K562 (cell line): ENCODE data around the gene WDR70. TPM values are rescaled to one million over a fixed set of nuclear protein-coding genes. Genes with fewer than 3 reads are reported as not detected.
A peak's percentile ranks its signal among the peaks of the same experiment; 100 is the strongest.

ENCODE experiments used
- ATAC-seq: fragments of 200-7000 bp; cut with Tn5 transposase; 3 replicates; pipeline ENCODE4 v1.9.1; 2020; ENCODE audit warnings: moderate library complexity
- BruUV-seq: library from RNA; stranded (reverse); fragments of 400-500 nt; replicated peaks from 2 replicates; lab custom pipeline; 2021; lab: Mats Ljungman, UMichigan
- CTCF ChIA-PET: fragments of 300-600 bp; formaldehyde crosslinking; extraction: SDS; loops from one replicate; lab custom pipeline; 2021; ENCODE audit warnings: low intra/inter-chr PET ratio; lab: Yijun Ruan, JAX
- POLR2A ChIA-PET: fragments of 300-600, 350-650 bp; sonication (Branson Sonifier 250); formaldehyde crosslinking; extraction: SDS; loops from one replicate; lab custom pipeline; 2021; ENCODE audit warnings: antibody characterized with exemption, inconsistent platforms; lab: Yijun Ruan, JAX
- DNase-seq, 4 experiments: peaks; one replicate each; pipeline versions ENCODE4 v3.0.0 to v3.0.0-alpha.2; 2011 to 2018; ENCODE audit warnings: low spot score in 3 of 4, mixed read lengths in 3 of 4; ENCODE audit errors: extremely low read depth in 1 of 4
- FAIRE-seq: peaks from 2 replicates; lab custom pipeline; 2011; peaks lifted over from hg19 to GRCh38; lab: Jason Lieb, UNC
- H2AFZ ChIP-seq: 2 replicates; pipeline ENCODE4 v1.6.0; 2011; ENCODE audit warnings: low read depth, low read length, control low read depth, inconsistent platforms
- H3K27ac ChIP-seq: fragments of 200-600 bp; 3 replicates; pipeline ENCODE4 v1.8.0; 2011; ENCODE audit warnings: low read depth, mild to moderate bottlenecking, control low read depth, inconsistent platforms, low read length, moderate library complexity, mixed read lengths; ENCODE audit errors: extremely low read depth
- H3K27me3 ChIP-seq, 2 experiments: fragments of 300-600 bp in 1 of 2; 2 replicates in 1 of 2; 3 replicates in 1 of 2; pipeline versions ENCODE4 v1.6.0 to v1.8.0; 2011; ENCODE audit warnings: inconsistent platforms in 2 of 2, low read length in 2 of 2, mild to moderate bottlenecking in 1 of 2, mixed read lengths in 1 of 2, moderate library complexity in 1 of 2; ENCODE audit not compliant: control insufficient read depth in 2 of 2, insufficient read depth in 2 of 2
- H3K36me3 ChIP-seq: fragments of 300-600 bp; 3 replicates; pipeline ENCODE4 v1.8.0; 2011; ENCODE audit warnings: mild to moderate bottlenecking, low read length, inconsistent platforms; ENCODE audit not compliant: control insufficient read depth, insufficient read depth
- H3K4me1 ChIP-seq, 2 experiments: fragments of 200-600 bp in 1 of 2; replicated peaks in 1 of 2; 2 replicates in 1 of 2; 3 replicates in 1 of 2; pipeline versions ENCODE4 v1.5.1 to v1.8.0; 2011; ENCODE audit warnings: inconsistent platforms in 2 of 2, low read length in 2 of 2, mild to moderate bottlenecking in 1 of 2, mixed read lengths in 1 of 2, moderate library complexity in 1 of 2; ENCODE audit not compliant: control insufficient read depth in 2 of 2, insufficient read depth in 2 of 2
- H3K4me2 ChIP-seq: 2 replicates; pipeline ENCODE4 v1.6.1; 2011; ENCODE audit warnings: low read length, control low read depth, inconsistent platforms, mixed read lengths; ENCODE audit not compliant: insufficient read depth
- H3K4me3 ChIP-seq: fragments of 200-600 bp; sonication (generic), shearing (Covaris generic); 2 replicates; pipeline ENCODE4 v1.5.1; 2016; ENCODE audit warnings: control low read depth, inconsistent platforms
- H3K79me2 ChIP-seq: fragments of 200-600 bp; 3 replicates; pipeline ENCODE4 v1.8.0; 2011; ENCODE audit warnings: low read length, inconsistent platforms; ENCODE audit not compliant: control insufficient read depth, insufficient read depth
- H3K9ac ChIP-seq, 2 experiments: 2 replicates each; pipeline versions ENCODE4 v1.6.0 to v1.6.1; 2011; ENCODE audit warnings: low read depth in 2 of 2, low read length in 2 of 2, control low read depth in 1 of 2, inconsistent platforms in 1 of 2, mild to moderate bottlenecking in 1 of 2, mixed read lengths in 1 of 2; ENCODE audit not compliant: insufficient read depth in 1 of 2
- H3K9me1 ChIP-seq: one replicate; pipeline ENCODE4 v1.6.0; 2011; ENCODE audit warnings: inconsistent platforms, mild to moderate bottlenecking, low read length, moderate library complexity; ENCODE audit not compliant: control insufficient read depth, insufficient read depth
- H3K9me3 ChIP-seq: replicated peaks from 2 replicates; pipeline ENCODE4 v1.5.1; 2011; ENCODE audit warnings: low read depth, low read length, inconsistent platforms; ENCODE audit not compliant: control insufficient read depth, insufficient read depth
- H4K20me1 ChIP-seq: replicated peaks from 2 replicates; pipeline ENCODE4 v1.6.1; 2011; ENCODE audit warnings: low read length, inconsistent platforms, mixed read lengths; ENCODE audit not compliant: control insufficient read depth, insufficient read depth
- HLTF ChIP-seq: fragments of 450-650 bp; IDR thresholded peaks from 2 replicates; pipeline ENCODE4 v1.6.1; 2016
- KHSRP ChIP-seq: fragments of 450-650 bp; IDR thresholded peaks from 2 replicates; pipeline ENCODE4 v1.6.1; 2017
- NFIC ChIP-seq: fragments of 450-650 bp; IDR thresholded peaks from 2 replicates; pipeline ENCODE4 v1.6.1; 2017; ENCODE audit warnings: mild to moderate bottlenecking, inconsistent platforms
- WGBS: fragments of 100-300 bp; shearing (Covaris generic); methylation state at CpG from one replicate; pipeline ENCODE4 v1.1.6; 2016; ENCODE audit warnings: low coverage, mixed read lengths; ENCODE audit not compliant: insufficient coverage; ENCODE audit errors: missing lambda C conversion rate; 5-methylcytosine and 5-hydroxymethylcytosine counted together
- in situ Hi-C: fragments of 300-500 bp; cut with MboI; formaldehyde crosslinking; loops from 4 replicates; pipeline ENCODE4 v1.15.0; 2018; ENCODE audit warnings: inconsistent platforms, mixed read lengths
- intact Hi-C: fragments of 100-400 bp; cut with micrococcal nuclease; formaldehyde crosslinking; loops from 2 replicates; pipeline ENCODE4 v1.14.2; 2022
- polyA plus RNA-seq, 8 experiments: library from polyadenylated mRNA; depleted of rRNA in 4 of 8; stranded (reverse) in 5 of 8; unstranded in 3 of 8; fragments of >200 nt; fragmentation: Nextera tagmentation in 2 of 8; fragmentation: Illumina TruSeq in 1 of 8; extraction: Ambion mirVana in 2 of 8; extraction: Trizol in 1 of 8; gene quantifications; 2 replicates each; pipeline versions ENCODE4 v1.2.1 to v1.2.3, GENCODE V29; 2011 to 2014; ENCODE audit warnings: inconsistent platforms in 1 of 8, missing spikeins in 1 of 8
- total RNA-seq, 7 experiments: library from RNA; depleted of rRNA in 6 of 7; stranded (reverse); fragments of >200 nt in 6 of 7; fragmentation: Illumina TruSeq in 2 of 7; extraction: Trizol in 2 of 7; gene quantifications; 2 replicates each; pipeline versions ENCODE4 v1.2.1 to v1.2.3, GENCODE V29; 2011 to 2021; ENCODE audit warnings: low replicate concordance in 1 of 7
- TF ChIP-seq, protein P1 (sequence below): fragments of 450-650 bp; IDR thresholded peaks from 2 replicates; pipeline ENCODE4 v1.6.1; 2016; ENCODE audit warnings: low read depth
- TF ChIP-seq, protein P2 (sequence below), 2 experiments: IDR thresholded peaks; 2 replicates each; pipeline ENCODE4 v1.6.1; 2012; ENCODE audit warnings: improper control_type of control experiment in 2 of 2, low read depth in 2 of 2, low read length in 2 of 2, borderline replicate concordance in 1 of 2
- TF ChIP-seq, protein P3 (sequence below): fragments of 450-650 bp; formaldehyde crosslinking; IDR thresholded peaks from 2 replicates; pipeline ENCODE4 v1.4.0; 2022; ENCODE audit warnings: missing genetic modification characterization
- TF ChIP-seq, protein P4 (sequence below): sonication (generic); formaldehyde crosslinking; IDR thresholded peaks from 2 replicates; pipeline ENCODE4 v1.8.1; 2023; ENCODE audit warnings: mild to moderate bottlenecking, missing genetic modification reagents

The WDR70 gene
- total and polyA plus RNA-seq, 9 of the 15 experiments (the other 6 are each of a cell fraction or from before 2014, with no cell fraction given) = 16.8 to 46.6 (median 38.8) TPM

DNA sequence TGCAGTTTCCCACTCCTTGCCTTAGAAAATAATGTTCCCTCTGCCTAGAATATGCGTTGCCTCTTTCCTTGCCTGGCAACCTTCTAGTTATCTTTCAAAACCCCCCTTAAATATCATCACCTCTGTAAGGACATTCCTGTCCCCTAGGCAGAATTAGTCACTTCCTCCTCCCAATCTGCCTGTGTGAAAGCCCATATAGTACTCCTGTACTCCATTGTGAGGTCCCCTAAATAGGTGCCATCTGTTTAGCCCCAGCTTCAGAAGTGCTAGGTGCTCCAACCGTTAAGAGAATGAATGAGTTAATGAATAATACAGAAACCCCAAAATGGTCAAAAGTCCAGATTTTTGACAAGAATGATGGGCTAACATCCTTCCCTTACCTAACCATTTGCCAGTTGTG, 279.3 kb downstream of the WDR70 start:
- Histone ChIP-seq H3K9ac (no peak overlapping the region), H3K79me2 (no peaks in the 10 kb centered on the region), H2AFZ (no peak overlapping the region), H3K9me1 (no peaks in the 10 kb centered on the region), H3K27me3 (no peaks in the 10 kb centered on the region), H3K27ac (no peak overlapping the region), H4K20me1 (no peaks in the 10 kb centered on the region), H3K4me1 (peaks cover 0 to 2% of the 10 kb centered on the region in 2 experiments; a peak in 1 of 5 replicates), H3K4me3 (no peak overlapping the region), H3K9me3 (no peaks in the 10 kb centered on the region), H3K4me2 (no peak overlapping the region), H3K36me3 (no peaks in the 10 kb centered on the region)
- in situ Hi-C loops = no loop called here
- intact Hi-C loops = no loop called here
- BruUV-seq = no TSS peak
- POLR2A ChIA-PET = interaction anchor here (0.6 kb wide), 1 partner anchor 688 kb away, joined by 3 read pairs; no protein-coding TSS in a partner anchor
- 9% methylated on average over 2 of the region's 2 CpGs for WGBS
- DNase-seq = peak in 1 of 4 experiments; percentile 4
- ATAC-seq = no peak; the same call in 2 of the 3 replicates
- CTCF ChIA-PET = no interaction called here
- FAIRE-seq = no peak
- TF ChIP-seq, protein P1, sequence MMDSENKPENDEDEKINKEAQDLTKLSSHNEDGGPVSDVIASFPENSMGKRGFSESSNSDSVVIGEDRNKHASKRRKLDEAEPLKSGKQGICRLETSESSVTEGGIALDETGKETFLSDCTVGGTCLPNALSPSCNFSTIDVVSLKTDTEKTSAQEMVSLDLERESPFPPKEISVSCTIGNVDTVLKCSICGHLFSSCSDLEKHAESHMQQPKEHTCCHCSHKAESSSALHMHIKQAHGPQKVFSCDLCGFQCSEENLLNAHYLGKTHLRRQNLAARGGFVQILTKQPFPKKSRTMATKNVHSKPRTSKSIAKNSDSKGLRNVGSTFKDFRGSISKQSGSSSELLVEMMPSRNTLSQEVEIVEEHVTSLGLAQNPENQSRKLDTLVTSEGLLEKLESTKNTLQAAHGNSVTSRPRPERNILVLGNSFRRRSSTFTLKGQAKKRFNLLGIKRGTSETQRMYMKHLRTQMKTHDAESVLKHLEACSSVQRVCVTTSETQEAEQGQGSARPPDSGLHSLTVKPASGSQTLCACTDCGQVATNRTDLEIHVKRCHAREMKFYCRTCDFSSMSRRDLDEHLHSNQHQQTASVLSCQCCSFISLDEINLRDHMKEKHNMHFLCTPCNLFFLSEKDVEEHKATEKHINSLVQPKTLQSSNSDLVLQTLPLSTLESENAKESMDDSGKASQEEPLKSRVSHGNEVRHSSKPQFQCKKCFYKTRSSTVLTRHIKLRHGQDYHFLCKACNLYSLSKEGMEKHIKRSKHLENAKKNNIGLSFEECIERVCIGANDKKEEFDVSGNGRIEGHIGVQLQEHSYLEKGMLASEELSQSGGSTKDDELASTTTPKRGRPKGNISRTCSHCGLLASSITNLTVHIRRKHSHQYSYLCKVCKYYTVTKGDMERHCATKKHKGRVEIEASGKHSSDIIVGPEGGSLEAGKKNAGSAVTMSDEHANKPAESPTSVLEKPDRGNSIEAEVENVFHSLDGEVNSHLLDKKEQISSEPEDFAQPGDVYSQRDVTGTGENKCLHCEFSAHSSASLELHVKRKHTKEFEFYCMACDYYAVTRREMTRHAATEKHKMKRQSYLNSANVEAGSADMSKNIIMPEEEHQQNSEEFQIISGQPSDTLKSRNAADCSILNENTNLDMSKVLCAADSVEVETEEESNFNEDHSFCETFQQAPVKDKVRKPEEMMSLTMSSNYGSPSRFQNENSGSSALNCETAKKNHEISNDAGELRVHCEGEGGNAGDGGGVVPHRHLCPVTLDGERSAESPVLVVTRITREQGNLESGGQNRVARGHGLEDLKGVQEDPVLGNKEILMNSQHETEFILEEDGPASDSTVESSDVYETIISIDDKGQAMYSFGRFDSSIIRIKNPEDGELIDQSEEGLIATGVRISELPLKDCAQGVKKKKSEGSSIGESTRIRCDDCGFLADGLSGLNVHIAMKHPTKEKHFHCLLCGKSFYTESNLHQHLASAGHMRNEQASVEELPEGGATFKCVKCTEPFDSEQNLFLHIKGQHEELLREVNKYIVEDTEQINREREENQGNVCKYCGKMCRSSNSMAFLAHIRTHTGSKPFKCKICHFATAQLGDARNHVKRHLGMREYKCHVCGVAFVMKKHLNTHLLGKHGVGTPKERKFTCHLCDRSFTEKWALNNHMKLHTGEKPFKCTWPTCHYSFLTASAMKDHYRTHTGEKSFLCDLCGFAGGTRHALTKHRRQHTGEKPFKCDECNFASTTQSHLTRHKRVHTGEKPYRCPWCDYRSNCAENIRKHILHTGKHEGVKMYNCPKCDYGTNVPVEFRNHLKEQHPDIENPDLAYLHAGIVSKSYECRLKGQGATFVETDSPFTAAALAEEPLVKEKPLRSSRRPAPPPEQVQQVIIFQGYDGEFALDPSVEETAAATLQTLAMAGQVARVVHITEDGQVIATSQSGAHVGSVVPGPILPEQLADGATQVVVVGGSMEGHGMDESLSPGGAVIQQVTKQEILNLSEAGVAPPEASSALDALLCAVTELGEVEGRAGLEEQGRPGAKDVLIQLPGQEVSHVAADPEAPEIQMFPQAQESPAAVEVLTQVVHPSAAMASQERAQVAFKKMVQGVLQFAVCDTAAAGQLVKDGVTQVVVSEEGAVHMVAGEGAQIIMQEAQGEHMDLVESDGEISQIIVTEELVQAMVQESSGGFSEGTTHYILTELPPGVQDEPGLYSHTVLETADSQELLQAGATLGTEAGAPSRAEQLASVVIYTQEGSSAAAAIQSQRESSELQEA = no peak
- TF ChIP-seq, protein P2, sequence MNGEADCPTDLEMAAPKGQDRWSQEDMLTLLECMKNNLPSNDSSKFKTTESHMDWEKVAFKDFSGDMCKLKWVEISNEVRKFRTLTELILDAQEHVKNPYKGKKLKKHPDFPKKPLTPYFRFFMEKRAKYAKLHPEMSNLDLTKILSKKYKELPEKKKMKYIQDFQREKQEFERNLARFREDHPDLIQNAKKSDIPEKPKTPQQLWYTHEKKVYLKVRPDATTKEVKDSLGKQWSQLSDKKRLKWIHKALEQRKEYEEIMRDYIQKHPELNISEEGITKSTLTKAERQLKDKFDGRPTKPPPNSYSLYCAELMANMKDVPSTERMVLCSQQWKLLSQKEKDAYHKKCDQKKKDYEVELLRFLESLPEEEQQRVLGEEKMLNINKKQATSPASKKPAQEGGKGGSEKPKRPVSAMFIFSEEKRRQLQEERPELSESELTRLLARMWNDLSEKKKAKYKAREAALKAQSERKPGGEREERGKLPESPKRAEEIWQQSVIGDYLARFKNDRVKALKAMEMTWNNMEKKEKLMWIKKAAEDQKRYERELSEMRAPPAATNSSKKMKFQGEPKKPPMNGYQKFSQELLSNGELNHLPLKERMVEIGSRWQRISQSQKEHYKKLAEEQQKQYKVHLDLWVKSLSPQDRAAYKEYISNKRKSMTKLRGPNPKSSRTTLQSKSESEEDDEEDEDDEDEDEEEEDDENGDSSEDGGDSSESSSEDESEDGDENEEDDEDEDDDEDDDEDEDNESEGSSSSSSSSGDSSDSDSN (IDR thresholded peaks at IDR 0.05; ENCODE audit: borderline replicate concordance in 1 of 2, low read depth in 2 of 2, low read length in 2 of 2) = no peak
- TF ChIP-seq, protein P3, sequence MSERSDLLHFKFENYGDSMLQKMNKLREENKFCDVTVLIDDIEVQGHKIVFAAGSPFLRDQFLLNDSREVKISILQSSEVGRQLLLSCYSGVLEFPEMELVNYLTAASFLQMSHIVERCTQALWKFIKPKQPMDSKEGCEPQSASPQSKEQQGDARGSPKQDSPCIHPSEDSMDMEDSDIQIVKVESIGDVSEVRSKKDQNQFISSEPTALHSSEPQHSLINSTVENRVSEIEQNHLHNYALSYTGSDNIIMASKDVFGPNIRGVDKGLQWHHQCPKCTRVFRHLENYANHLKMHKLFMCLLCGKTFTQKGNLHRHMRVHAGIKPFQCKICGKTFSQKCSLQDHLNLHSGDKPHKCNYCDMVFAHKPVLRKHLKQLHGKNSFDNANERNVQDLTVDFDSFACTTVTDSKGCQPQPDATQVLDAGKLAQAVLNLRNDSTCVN (CRISPR knock-in tag) = no peak
- no peak for TF ChIP-seq HLTF
- TF ChIP-seq, protein P4, sequence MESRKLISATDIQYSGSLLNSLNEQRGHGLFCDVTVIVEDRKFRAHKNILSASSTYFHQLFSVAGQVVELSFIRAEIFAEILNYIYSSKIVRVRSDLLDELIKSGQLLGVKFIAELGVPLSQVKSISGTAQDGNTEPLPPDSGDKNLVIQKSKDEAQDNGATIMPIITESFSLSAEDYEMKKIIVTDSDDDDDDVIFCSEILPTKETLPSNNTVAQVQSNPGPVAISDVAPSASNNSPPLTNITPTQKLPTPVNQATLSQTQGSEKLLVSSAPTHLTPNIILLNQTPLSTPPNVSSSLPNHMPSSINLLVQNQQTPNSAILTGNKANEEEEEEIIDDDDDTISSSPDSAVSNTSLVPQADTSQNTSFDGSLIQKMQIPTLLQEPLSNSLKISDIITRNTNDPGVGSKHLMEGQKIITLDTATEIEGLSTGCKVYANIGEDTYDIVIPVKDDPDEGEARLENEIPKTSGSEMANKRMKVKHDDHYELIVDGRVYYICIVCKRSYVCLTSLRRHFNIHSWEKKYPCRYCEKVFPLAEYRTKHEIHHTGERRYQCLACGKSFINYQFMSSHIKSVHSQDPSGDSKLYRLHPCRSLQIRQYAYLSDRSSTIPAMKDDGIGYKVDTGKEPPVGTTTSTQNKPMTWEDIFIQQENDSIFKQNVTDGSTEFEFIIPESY (CRISPR knock-in tag) = no peak
- TF ChIP-seq NFIC = no peak
- TF ChIP-seq KHSRP = no peak
